DOHH2 (cell line): ENCODE data around the gene CMSS1.

Experiments
- H3F3A ChIP-seq: fragments of 200-600 bp; sonication (generic), shearing (Covaris generic); 2 replicates; pipeline ENCODE4 v1.6.0; 2016; ENCODE audit warnings: antibody characterized with exemption, mild to moderate bottlenecking; ENCODE audit not compliant: control insufficient read depth, insufficient read depth
- H3K27ac ChIP-seq: fragments of 200-600 bp; sonication (generic); 2 replicates; pipeline ENCODE4 v1.5.1; 2014; ENCODE audit warnings: low read depth, mild to moderate bottlenecking, low read length, moderate library complexity
- H3K27me3 ChIP-seq: fragments of 200-600 bp; sonication (generic); 2 replicates; pipeline ENCODE4 v1.6.1; 2014; ENCODE audit warnings: mild to moderate bottlenecking, low read length, mixed read lengths; ENCODE audit not compliant: control insufficient read depth
- H3K36me3 ChIP-seq: fragments of 200-600 bp; sonication (generic); 2 replicates; pipeline ENCODE4 v1.6.1; 2014; ENCODE audit warnings: mild to moderate bottlenecking, low read length, moderate library complexity, mixed read lengths; ENCODE audit not compliant: control insufficient read depth
- H3K4me1 ChIP-seq: fragments of 200-600 bp; sonication (generic); 2 replicates; pipeline ENCODE4 v1.6.1; 2014; ENCODE audit warnings: mild to moderate bottlenecking, low read length, mixed read lengths; ENCODE audit not compliant: control insufficient read depth
- H3K4me2 ChIP-seq: fragments of 200-600 bp; sonication (generic); 2 replicates; pipeline ENCODE4 v1.6.0; 2014; ENCODE audit warnings: mild to moderate bottlenecking, low read length, moderate library complexity
- H3K4me3 ChIP-seq: fragments of 200-600 bp; sonication (generic); 2 replicates; pipeline ENCODE4 v1.5.1; 2014; ENCODE audit warnings: mild to moderate bottlenecking, low read length, mixed read lengths
- H3K79me2 ChIP-seq: fragments of 200-600 bp; sonication (generic); 2 replicates; pipeline ENCODE4 v1.6.1; 2014; ENCODE audit warnings: mild to moderate bottlenecking, low read length, mixed read lengths; ENCODE audit not compliant: control insufficient read depth
- H3K9me2 ChIP-seq: fragments of 200-600 bp; sonication (generic); replicated peaks from 2 replicates; pipeline ENCODE4 v1.6.1; 2014; ENCODE audit warnings: mild to moderate bottlenecking, low read length, mixed read lengths; ENCODE audit not compliant: control insufficient read depth
- H3K9me3 ChIP-seq: fragments of 200-600 bp; sonication (generic); 2 replicates; pipeline ENCODE4 v1.6.1; 2014; ENCODE audit warnings: antibody characterized with exemption, low read length, mixed read lengths; ENCODE audit not compliant: control insufficient read depth, insufficient read depth
- H4K20me1 ChIP-seq: fragments of 200-600 bp; sonication (generic); 2 replicates; pipeline ENCODE4 v1.6.0; 2014; ENCODE audit warnings: low read depth, mild to moderate bottlenecking, antibody characterized with exemption, low read length, moderate library complexity; ENCODE audit not compliant: control insufficient read depth, insufficient read depth
- CTCF ChIP-seq: fragments of 200-600 bp; sonication (generic); IDR thresholded peaks from one replicate; pipeline ENCODE4 v1.5.1; 2014; ENCODE audit warnings: antibody characterized with exemption, mild to moderate bottlenecking, low read depth, low read length; ENCODE audit not compliant: poor library complexity, severe bottlenecking
- EZH2phosphoT487 ChIP-seq: fragments of 200-600 bp; sonication (generic); IDR thresholded peaks from 2 replicates; pipeline ENCODE4 v1.6.1; 2017; ENCODE audit warnings: borderline replicate concordance, mild to moderate bottlenecking, antibody characterized with exemption, low read length, moderate library complexity, mixed read lengths

Gene CMSS1

GRCh38 chr3:99817437-99818240, at the start of gene CMSS1:
TSS of gene CMSS1 (plus strand) at chr3:99817862.
- H3K79me2 ChIP-seq = peaks cover 68% of the 10 kb centered on the region
- H3K9me3 ChIP-seq = no peaks in the 10 kb centered on the region
- peak within 1 kb of the TSS; percentile 41 for H3K27ac ChIP-seq
- no peaks in the 10 kb centered on the region for H3K9me2 ChIP-seq
- H3F3A ChIP-seq = no peaks in the 10 kb centered on the region
- no peaks in the 10 kb centered on the region for H3K27me3 ChIP-seq
- peaks cover 5% of the 10 kb centered on the region; the same call in 1 of the 2 replicates for H3K36me3 ChIP-seq
- peak within 1 kb of the TSS; percentile 79 for H3K4me3 ChIP-seq
- TF ChIP-seq EZH2phosphoT487 (no peak), CTCF (peak; percentile 20)
- H3K4me2 ChIP-seq = peak within 1 kb of the TSS; percentile 63
- H3K4me1 ChIP-seq = peaks cover 26% of the 10 kb centered on the region
- no peaks in the 10 kb centered on the region for H4K20me1 ChIP-seq

GRCh38 chr3:99768126-99768525, 49.5 kb upstream of the CMSS1 start:
- no peaks in the 10 kb centered on the region for H3F3A ChIP-seq
- H3K9me2 ChIP-seq = no peaks in the 10 kb centered on the region
- no peak for TF ChIP-seq CTCF
- H3K27ac ChIP-seq = no peak overlapping the region
- H3K4me1 ChIP-seq = no peaks in the 10 kb centered on the region
- no peaks in the 10 kb centered on the region for H3K27me3 ChIP-seq
- no peaks in the 10 kb centered on the region for H3K9me3 ChIP-seq
- H3K79me2 ChIP-seq = no peaks in the 10 kb centered on the region
- no peaks in the 10 kb centered on the region for H3K36me3 ChIP-seq
- H3K4me3 ChIP-seq = no peak overlapping the region
- H4K20me1 ChIP-seq = no peaks in the 10 kb centered on the region
- H3K4me2 ChIP-seq = no peak overlapping the region

- no peaks in the 10 kb centered on the region for H3K36me3 ChIP-seq
- H3F3A ChIP-seq = no peaks in the 10 kb centered on the region
- H3K4me1 ChIP-seq = no peaks in the 10 kb centered on the region
- H3K9me2 ChIP-seq = no peaks in the 10 kb centered on the region
- H3K9me3 ChIP-seq = no peaks in the 10 kb centered on the region
- no peaks in the 10 kb centered on the region for H3K79me2 ChIP-seq
- TF ChIP-seq CTCF (no peak), EZH2phosphoT487 (no peak)
- no peak overlapping the region for H3K4me3 ChIP-seq
- H3K27ac ChIP-seq = no peak overlapping the region
- H4K20me1 ChIP-seq = no peaks in the 10 kb centered on the region
- no peaks in the 10 kb centered on the region for H3K27me3 ChIP-seq
- H3K4me2 ChIP-seq = no peak overlapping the region
Measured at GRCh38 chr3:99768808-99769501, 48.7 kb upstream of the CMSS1 start.
